Neural cell (in vitro differentiated cells): ENCODE results near the gene KRT78. TPM values are rescaled to one million over a fixed set of nuclear protein-coding genes. Genes with fewer than 3 reads are reported as not detected.

Experiments
- H2AFZ ChIP-seq: fragments of 200-600, 300-800 bp; sonication (generic), shearing (Covaris generic); 2 replicates; pipeline ENCODE4 v1.6.0; 2014; ENCODE audit warnings: low read depth, mild to moderate bottlenecking, antibody characterized with exemption, low read length, moderate library complexity
- H3F3A ChIP-seq: fragments of 200-600 bp; shearing (Covaris generic); 2 replicates; pipeline ENCODE4 v1.6.1; 2016; ENCODE audit warnings: mild to moderate bottlenecking, moderate library complexity, mixed read lengths, antibody characterized with exemption, low read length; ENCODE audit not compliant: insufficient read depth, poor library complexity, severe bottlenecking
- H3K27ac ChIP-seq: fragments of 200-600, 300-800 bp; sonication (generic), shearing (Covaris generic); 2 replicates; pipeline ENCODE4 v1.5.1; 2014; ENCODE audit warnings: mild to moderate bottlenecking, low read length, moderate library complexity
- H3K27me3 ChIP-seq: fragments of 300-800, 200-600 bp; sonication (generic), shearing (Covaris generic); 2 replicates; pipeline ENCODE4 v1.6.0; 2014; ENCODE audit warnings: mild to moderate bottlenecking, low read depth, low read length, moderate library complexity; ENCODE audit not compliant: insufficient read depth
- H3K36me3 ChIP-seq: fragments of 300-800, 200-600 bp; sonication (generic), shearing (Covaris generic); 2 replicates; pipeline ENCODE4 v1.5.1; 2014; ENCODE audit warnings: mild to moderate bottlenecking, antibody characterized with exemption, low read length, moderate library complexity; ENCODE audit not compliant: insufficient read depth
- H3K4me2 ChIP-seq: fragments of 300-800, 200-600 bp; sonication (generic), shearing (Covaris generic); 2 replicates; pipeline ENCODE4 v1.6.0; 2014; ENCODE audit warnings: mild to moderate bottlenecking, low read length
- H3K4me3 ChIP-seq: fragments of 300-800, 200-600 bp; sonication (generic), shearing (Covaris generic); 2 replicates; pipeline ENCODE4 v1.5.1; 2014; ENCODE audit warnings: mild to moderate bottlenecking, low read length, moderate library complexity
- H3K79me2 ChIP-seq: fragments of 200-600 bp; shearing (Covaris generic); replicated peaks from 2 replicates; pipeline ENCODE4 v1.6.0; 2014; ENCODE audit warnings: mild to moderate bottlenecking, low read length, moderate library complexity; ENCODE audit not compliant: insufficient read depth
- H3K9ac ChIP-seq: fragments of 300-800, 200-600 bp; sonication (generic), shearing (Covaris generic); 2 replicates; pipeline ENCODE4 v1.6.1; 2016; ENCODE audit warnings: mild to moderate bottlenecking, low read length, mixed read lengths
- H3K9me2 ChIP-seq: fragments of 200-600 bp; shearing (Covaris generic); 2 replicates; pipeline ENCODE4 v1.6.1; 2016; ENCODE audit warnings: mild to moderate bottlenecking, low read length, mixed read lengths; ENCODE audit not compliant: insufficient read depth
- H3K9me3 ChIP-seq: fragments of 200-600, 300-800 bp; sonication (generic), shearing (Covaris generic); 2 replicates; pipeline ENCODE4 v1.6.1; 2016; ENCODE audit warnings: mild to moderate bottlenecking, mixed run types, low read length, moderate library complexity, mixed read lengths
- H4K20me1 ChIP-seq: fragments of 200-600 bp; shearing (Covaris generic); 2 replicates; pipeline ENCODE4 v1.6.1; 2016; ENCODE audit warnings: mild to moderate bottlenecking, mixed run types; ENCODE audit not compliant: insufficient read depth
- EP300 ChIP-seq: fragments of 450-650 bp; conservative IDR thresholded peaks from 2 replicates; pipeline ENCODE4 v1.6.1; 2014; ENCODE audit warnings: antibody characterized with exemption, mild to moderate bottlenecking, moderate library complexity; ENCODE audit not compliant: poor library complexity, severe bottlenecking
- EZH2 ChIP-seq: fragments of 200-600, 300-800 bp; shearing (Covaris generic), sonication (generic); IDR thresholded peaks from 2 replicates; pipeline ENCODE4 v1.6.1; 2014; ENCODE audit warnings: antibody characterized with exemption, low read length, borderline replicate concordance, mild to moderate bottlenecking; ENCODE audit not compliant: insufficient read depth, poor library complexity, severe bottlenecking
- MXI1 ChIP-seq: fragments of 450-650 bp; conservative IDR thresholded peaks from 2 replicates; pipeline ENCODE4 v1.6.1; 2014; ENCODE audit warnings: antibody characterized with exemption, mild to moderate bottlenecking; ENCODE audit not compliant: poor library complexity, severe bottlenecking
- POLR2AphosphoS5 ChIP-seq: IDR thresholded peaks from 2 replicates; pipeline ENCODE4 v1.6.1; 2012
- RAD21 ChIP-seq: fragments of 450-650 bp; conservative IDR thresholded peaks from 2 replicates; pipeline ENCODE4 v1.6.1; 2014; ENCODE audit warnings: antibody characterized with exemption, mild to moderate bottlenecking, moderate library complexity
- SMC3 ChIP-seq: fragments of 450-650 bp; conservative IDR thresholded peaks from 2 replicates; pipeline ENCODE4 v1.6.1; 2014; ENCODE audit warnings: antibody characterized with exemption, mild to moderate bottlenecking, moderate library complexity; ENCODE audit not compliant: poor library complexity
- TAF1 ChIP-seq: IDR thresholded peaks from 2 replicates; pipeline ENCODE4 v1.6.1; 2012; ENCODE audit warnings: low read depth
- polyA plus RNA-seq: library from polyadenylated mRNA; depleted of rRNA; stranded (reverse); fragments of >200 nt; gene quantifications from 2 replicates; pipeline ENCODE4 v1.2.3, GENCODE V29; 2014
- TF ChIP-seq, protein P1 (sequence below): fragments of 450-650 bp; IDR thresholded peaks from 2 replicates; pipeline ENCODE4 v1.5.1; 2014; ENCODE audit warnings: antibody characterized with exemption, mild to moderate bottlenecking, moderate library complexity; ENCODE audit not compliant: poor library complexity, severe bottlenecking
- TF ChIP-seq, protein P2 (sequence below): IDR thresholded peaks from 2 replicates; pipeline ENCODE4 v1.6.1; 2012; ENCODE audit warnings: borderline replicate concordance

KRT78 gene
- polyA plus RNA-seq, 1 donor from 2014 or later = not detected

DNA sequence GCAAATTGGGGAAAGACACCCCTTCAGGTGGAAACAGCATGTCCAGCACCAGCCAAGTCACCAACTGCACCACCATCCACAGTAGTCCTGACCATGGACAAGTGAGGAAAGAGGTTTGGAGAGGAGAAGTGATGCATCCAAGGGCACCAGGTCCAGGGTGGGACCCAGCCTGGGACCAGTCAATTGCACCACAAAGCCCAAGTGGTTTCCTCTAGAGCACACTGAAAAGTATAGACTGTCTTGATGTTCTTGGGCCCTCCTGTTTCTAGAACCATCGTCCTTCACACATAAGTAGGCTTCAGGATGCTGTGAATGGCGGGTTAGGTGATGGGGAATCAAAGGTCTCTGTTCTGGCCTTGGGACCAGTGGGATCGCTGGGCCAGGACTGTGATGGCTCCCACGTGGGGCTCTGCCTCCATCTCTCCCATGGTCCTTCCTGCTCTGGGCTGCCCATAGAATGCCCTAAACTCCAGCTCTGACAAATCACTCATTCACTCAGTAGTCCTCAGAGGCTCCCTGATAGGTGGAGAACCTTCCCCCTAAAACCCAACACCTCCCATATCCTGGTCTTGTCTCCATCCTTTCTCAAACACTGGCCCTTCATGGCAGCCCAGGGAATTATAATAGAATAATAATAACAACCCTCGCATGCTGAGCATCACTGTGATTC is 23.9 kb downstream of the KRT78 start:
- Histone ChIP-seq H3K27me3 (no peaks in the 10 kb centered on the region), H4K20me1 (no peaks in the 10 kb centered on the region), H2AFZ (no peak overlapping the region), H3K27ac (no peak overlapping the region), H3K4me2 (no peak overlapping the region), H3K9ac (no peak overlapping the region), H3K36me3 (no peaks in the 10 kb centered on the region), H3K9me3 (no peaks in the 10 kb centered on the region), H3K4me3 (no peak overlapping the region), H3F3A (no peaks in the 10 kb centered on the region), H3K9me2 (no peaks in the 10 kb centered on the region), H3K79me2 (no peaks in the 10 kb centered on the region)
- no peak for TF ChIP-seq SMC3
- TF ChIP-seq RAD21 = no peak
- no peak for TF ChIP-seq EP300
- no peak for TF ChIP-seq MXI1
- no peak for TF ChIP-seq TAF1
- TF ChIP-seq, protein P1, sequence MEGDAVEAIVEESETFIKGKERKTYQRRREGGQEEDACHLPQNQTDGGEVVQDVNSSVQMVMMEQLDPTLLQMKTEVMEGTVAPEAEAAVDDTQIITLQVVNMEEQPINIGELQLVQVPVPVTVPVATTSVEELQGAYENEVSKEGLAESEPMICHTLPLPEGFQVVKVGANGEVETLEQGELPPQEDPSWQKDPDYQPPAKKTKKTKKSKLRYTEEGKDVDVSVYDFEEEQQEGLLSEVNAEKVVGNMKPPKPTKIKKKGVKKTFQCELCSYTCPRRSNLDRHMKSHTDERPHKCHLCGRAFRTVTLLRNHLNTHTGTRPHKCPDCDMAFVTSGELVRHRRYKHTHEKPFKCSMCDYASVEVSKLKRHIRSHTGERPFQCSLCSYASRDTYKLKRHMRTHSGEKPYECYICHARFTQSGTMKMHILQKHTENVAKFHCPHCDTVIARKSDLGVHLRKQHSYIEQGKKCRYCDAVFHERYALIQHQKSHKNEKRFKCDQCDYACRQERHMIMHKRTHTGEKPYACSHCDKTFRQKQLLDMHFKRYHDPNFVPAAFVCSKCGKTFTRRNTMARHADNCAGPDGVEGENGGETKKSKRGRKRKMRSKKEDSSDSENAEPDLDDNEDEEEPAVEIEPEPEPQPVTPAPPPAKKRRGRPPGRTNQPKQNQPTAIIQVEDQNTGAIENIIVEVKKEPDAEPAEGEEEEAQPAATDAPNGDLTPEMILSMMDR = no peak
- no peak for TF ChIP-seq EZH2
- no peak for TF ChIP-seq POLR2AphosphoS5
- TF ChIP-seq, protein P2, sequence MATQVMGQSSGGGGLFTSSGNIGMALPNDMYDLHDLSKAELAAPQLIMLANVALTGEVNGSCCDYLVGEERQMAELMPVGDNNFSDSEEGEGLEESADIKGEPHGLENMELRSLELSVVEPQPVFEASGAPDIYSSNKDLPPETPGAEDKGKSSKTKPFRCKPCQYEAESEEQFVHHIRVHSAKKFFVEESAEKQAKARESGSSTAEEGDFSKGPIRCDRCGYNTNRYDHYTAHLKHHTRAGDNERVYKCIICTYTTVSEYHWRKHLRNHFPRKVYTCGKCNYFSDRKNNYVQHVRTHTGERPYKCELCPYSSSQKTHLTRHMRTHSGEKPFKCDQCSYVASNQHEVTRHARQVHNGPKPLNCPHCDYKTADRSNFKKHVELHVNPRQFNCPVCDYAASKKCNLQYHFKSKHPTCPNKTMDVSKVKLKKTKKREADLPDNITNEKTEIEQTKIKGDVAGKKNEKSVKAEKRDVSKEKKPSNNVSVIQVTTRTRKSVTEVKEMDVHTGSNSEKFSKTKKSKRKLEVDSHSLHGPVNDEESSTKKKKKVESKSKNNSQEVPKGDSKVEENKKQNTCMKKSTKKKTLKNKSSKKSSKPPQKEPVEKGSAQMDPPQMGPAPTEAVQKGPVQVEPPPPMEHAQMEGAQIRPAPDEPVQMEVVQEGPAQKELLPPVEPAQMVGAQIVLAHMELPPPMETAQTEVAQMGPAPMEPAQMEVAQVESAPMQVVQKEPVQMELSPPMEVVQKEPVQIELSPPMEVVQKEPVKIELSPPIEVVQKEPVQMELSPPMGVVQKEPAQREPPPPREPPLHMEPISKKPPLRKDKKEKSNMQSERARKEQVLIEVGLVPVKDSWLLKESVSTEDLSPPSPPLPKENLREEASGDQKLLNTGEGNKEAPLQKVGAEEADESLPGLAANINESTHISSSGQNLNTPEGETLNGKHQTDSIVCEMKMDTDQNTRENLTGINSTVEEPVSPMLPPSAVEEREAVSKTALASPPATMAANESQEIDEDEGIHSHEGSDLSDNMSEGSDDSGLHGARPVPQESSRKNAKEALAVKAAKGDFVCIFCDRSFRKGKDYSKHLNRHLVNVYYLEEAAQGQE = no peak

DNA sequence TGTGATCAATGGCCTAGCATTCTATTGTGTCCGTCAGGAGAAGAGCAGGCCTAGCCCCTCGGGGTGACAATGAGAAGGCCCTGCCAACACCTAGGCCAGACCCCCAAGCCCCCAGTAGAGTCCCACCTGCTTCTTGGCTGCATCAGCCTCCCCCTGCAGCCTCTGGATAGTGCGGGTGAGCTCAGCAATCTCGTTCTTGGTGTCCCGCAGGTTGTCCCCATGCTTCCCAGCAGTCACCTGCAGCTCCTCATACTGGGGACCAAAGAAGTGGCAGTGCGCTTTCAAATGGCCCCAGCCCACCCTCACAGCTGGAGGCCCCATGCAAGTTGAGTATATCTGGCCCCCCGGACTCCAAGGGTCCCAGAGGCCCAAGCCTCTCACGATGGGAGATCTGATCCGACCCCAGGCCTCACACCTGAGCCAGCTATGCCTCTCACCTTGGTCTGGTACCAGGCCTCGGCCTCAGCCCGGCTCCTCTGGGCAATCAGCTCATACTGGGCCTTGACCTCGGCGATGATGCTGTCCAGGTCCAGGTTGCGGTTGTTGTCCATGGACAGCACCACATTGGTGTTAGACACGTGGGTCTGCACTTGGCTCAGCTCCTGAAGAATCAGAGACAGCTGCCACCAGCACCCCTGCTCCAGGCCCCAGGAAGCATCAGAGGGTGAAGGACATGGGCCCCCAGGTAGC is 24.9 kb downstream of the KRT78 start:
- Histone ChIP-seq H3F3A (no peaks in the 10 kb centered on the region), H3K4me2 (no peak overlapping the region), H4K20me1 (no peaks in the 10 kb centered on the region), H3K27ac (no peak overlapping the region), H3K4me3 (no peak overlapping the region), H3K9me2 (no peaks in the 10 kb centered on the region), H2AFZ (no peak overlapping the region), H3K9ac (no peak overlapping the region), H3K9me3 (no peaks in the 10 kb centered on the region), H3K36me3 (no peaks in the 10 kb centered on the region), H3K79me2 (no peaks in the 10 kb centered on the region), H3K27me3 (no peaks in the 10 kb centered on the region)
- TF ChIP-seq EZH2 (no peak), EP300 (no peak), TAF1 (no peak), MXI1 (no peak), POLR2AphosphoS5 (no peak), RAD21 (no peak), SMC3 (no peak)
- TF ChIP-seq, protein P2 = no peak
- TF ChIP-seq, protein P1 = no peak
